GM20000 (cell line): ENCODE measurements around the gene IL1A.

Experiments used
- DNase-seq: peaks from one replicate; pipeline ENCODE4 v3.0.0; 2012; ENCODE audit warnings: low spot score
- CTCF ChIP-seq: IDR thresholded peaks from 2 replicates; pipeline ENCODE4 v1.5.1; 2012; ENCODE audit warnings: mild to moderate bottlenecking, control low read depth; ENCODE audit errors: extremely low read depth, missing control alignments

The IL1A gene

DNA sequence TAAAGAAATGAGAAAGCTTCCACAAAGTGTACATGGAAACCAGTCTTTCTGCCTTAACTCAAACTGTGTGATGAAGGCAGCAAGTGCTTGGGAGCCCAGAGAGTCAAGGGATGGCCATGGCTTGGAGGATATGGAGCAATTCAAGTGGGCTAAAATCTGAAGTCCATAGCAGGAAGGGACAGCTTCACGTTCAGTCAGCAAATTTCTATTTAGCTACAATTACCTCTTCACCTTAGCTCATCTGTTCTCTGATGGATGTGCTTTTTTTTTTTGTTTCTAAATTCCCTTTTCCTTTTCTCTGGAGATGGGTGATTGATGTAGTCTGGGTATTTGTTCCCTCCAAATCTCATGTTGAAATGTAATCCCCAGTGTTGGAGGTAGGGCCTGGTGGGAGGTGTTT lies 4.9 kb upstream of the IL1A start:
- no peak for TF ChIP-seq CTCF
- no peak for DNase-seq

DNA sequence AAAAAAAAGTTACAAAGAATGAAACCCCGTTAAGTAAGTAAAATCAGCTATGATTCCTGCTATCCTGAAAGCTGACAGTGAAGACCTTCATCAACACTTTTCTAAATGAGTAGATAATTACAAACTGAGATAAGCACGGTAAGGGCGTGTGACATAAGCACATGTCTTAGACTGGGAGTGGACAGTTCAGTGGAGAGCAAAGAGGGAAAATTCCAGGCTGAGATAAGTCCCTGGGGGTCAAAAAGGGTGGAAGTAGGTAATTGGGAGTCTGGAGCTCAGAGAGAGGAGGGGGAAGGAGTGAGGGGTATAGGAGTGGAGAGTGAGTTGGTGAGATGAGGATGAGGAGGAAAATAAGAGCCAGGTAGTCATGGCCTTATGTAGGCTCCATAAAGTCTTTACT lies 4.4 kb upstream of the IL1A start:
- DNase-seq: no peak
- no peak for TF ChIP-seq CTCF

DNA sequence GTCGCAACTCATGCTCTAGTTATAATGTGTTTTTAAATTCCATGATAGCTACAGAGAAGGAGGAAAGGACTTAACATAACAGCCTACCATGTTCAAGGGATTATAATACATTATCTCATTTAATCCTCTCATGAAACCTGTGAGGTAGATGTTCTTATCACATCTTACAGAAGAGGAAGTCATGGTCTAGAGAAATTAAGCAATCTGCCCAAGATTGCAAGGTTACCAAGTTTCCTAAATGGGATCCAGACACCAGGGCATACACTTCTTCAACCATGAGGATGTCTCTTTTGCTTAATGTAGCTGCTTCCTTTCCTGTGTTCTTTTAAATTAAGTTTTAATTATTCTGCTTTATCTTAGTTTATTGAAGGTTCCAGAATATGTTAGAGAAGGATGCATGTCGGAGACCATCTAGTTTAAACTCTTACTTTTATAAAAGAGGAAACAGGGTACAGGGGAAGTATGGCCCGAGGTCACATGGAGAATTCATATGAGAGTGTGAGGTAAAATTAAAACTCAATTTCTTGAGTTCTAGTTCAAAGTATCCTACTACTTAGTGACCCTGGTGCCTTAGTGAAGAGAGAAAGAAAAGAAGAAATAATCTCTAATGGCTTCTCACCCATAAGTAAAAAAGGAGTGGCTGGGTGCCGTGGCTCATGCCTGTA lies 3.6 kb upstream of the IL1A start:
- DNase-seq: no peak
- no peak for TF ChIP-seq CTCF

DNA sequence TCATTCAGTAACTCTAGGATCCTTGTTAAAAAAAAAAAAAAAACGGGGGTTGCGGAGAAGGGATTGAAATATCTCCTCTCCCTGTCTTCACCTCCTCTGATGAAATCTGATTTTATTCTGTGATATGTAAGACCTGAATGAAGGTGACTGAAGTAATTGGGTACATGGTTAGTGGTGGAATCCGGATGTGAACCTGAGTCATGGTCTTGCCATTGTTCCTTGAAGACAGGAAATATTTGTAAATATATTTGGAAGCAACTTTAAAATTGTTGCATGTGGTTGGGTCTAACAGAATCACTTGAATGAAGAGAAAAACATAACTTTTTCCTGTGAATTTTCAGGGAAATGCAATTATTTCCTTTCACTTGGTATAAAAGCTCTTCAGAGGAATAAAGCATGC lies 3.0 kb upstream of the IL1A start:
- no peak for DNase-seq
- TF ChIP-seq CTCF: no peak

GRCh38 chr2:112783187-112783714 lies 1.0 kb downstream of the IL1A start:
- TF ChIP-seq CTCF: no peak
- DNase-seq: no peak

DNA sequence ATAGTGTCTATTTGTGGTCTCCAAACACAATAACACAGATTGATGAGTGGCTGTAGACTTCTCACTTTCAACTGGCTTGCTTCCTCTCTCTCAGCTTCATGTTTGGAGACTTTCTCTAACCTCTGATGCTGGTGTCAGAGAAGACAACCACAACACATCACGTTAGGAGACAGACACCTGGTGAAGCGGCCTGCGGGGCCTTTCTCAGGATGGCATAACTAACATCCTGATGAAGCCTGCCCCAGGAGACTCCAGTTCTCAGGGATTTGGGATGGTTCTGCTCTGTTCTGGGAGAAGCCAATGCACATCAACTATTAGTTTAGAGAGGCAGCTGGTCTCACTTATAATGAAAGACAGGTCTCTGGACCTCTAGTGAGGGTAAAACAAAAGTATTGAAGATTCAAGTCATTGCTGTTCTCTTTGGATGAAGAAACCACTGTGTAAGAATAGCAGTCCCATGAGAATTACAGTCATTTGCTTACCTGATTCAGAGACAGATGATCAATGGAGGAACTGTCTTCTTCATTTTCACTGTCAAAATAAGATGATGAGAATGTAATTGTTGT lies 2.0 kb downstream of the IL1A start:
- DNase-seq: peak; percentile 46
- TF ChIP-seq CTCF: no peak

DNA sequence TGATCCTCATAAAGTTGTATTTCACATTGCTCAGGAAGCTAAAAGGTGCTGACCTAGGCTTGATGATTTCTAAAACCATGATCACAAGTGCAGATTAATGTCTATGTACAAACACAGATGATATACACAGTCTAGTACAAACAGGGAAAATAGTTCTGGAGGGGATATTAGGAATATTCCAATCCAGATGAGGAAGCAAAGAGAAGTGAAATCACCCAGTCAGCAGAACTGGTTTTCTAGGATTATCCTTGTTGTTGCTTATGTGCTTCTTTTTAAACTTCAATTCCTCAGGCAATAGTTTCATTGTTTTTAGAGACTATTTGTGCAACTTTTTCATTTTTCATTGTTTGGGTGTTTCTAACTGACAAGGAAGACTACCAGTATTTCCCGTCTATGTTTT lies 4.7 kb downstream of the IL1A start:
- no peak for DNase-seq
- TF ChIP-seq CTCF: no peak
